ENCODE measurements around the gene ANKRD35.

The ANKRD35 gene

GRCh38 chr1:145886816-145887215 is 1.1 kb upstream of the ANKRD35 start:
- H3K9me3 ChIP-seq (ENCODE audit: control insufficient read depth, insufficient read depth, low read length), result no peaks in the 10 kb centered on the region
- peaks cover 10% of the 10 kb centered on the region; the same call in 1 of the 2 replicates for H3K4me1 ChIP-seq (ENCODE audit: insufficient read depth, low read length)
- no peaks in the 10 kb centered on the region for H3K36me3 ChIP-seq (ENCODE audit: insufficient read depth, low read length)
- H3K9ac ChIP-seq (ENCODE audit: low read depth, low read length), result no peak overlapping the region; the same call in 1 of the 2 replicates

GRCh38 chr1:145886390-145886789 is 724 bp upstream of the ANKRD35 start:
- H3K9ac ChIP-seq (ENCODE audit: low read depth, low read length), result peak overlapping the region; percentile 66; the same call in 1 of the 2 replicates

DNA sequence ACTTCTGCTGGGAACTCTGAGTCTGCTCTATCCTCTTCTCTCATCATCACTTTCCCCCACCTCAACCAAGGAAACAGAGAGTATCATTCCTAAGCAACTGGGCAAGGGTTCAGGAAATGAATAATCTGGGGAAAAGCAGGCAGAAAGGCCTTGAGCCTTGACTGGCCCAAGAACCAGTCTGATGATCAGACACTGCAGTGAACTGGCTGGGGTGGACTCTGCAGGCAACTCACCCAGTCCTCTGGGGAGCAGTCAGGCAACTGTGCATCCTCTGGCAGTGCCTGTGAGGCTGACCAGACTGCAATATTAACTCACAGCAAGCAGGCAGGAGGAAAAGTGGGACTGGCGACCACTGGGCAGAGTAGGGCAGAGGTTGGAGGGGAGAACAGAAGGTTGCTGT is 991 bp downstream of the ANKRD35 start:
- H3K9me3 ChIP-seq (ENCODE audit: control insufficient read depth, insufficient read depth, low read length), result no peaks in the 10 kb centered on the region
- H3K36me3 ChIP-seq (ENCODE audit: insufficient read depth, low read length), result no peaks in the 10 kb centered on the region
- H3K4me1 ChIP-seq (ENCODE audit: insufficient read depth, low read length), result no peaks in the 10 kb centered on the region; the same call in 1 of the 2 replicates
- no peak overlapping the region for H3K9ac ChIP-seq (ENCODE audit: low read depth, low read length)

More at GRCh38 chr1:145886390-145886789, 724 bp upstream of the ANKRD35 start:
- no peaks in the 10 kb centered on the region for H3K9me3 ChIP-seq (ENCODE audit: control insufficient read depth, insufficient read depth, low read length)
- no peaks in the 10 kb centered on the region for H3K36me3 ChIP-seq (ENCODE audit: insufficient read depth, low read length)
- H3K4me1 ChIP-seq (ENCODE audit: insufficient read depth, low read length), result peaks cover 7% of the 10 kb centered on the region; the same call in 1 of the 2 replicates

GRCh38 chr1:145879775-145880174 is 5.9 kb downstream of the ANKRD35 start:
- Histone ChIP-seq H3K9me3 (ENCODE audit: control insufficient read depth, insufficient read depth, low read length) (no peaks in the 10 kb centered on the region), H3K4me1 (ENCODE audit: insufficient read depth, low read length) (peaks cover 7% of the 10 kb centered on the region), H3K9ac (ENCODE audit: low read depth, low read length) (no peak overlapping the region), H3K36me3 (ENCODE audit: insufficient read depth, low read length) (no peaks in the 10 kb centered on the region)

- H3K4me1 ChIP-seq (ENCODE audit: insufficient read depth, low read length), result peaks cover 7% of the 10 kb centered on the region
- no peaks in the 10 kb centered on the region for H3K9me3 ChIP-seq (ENCODE audit: control insufficient read depth, insufficient read depth, low read length)
- H3K9ac ChIP-seq (ENCODE audit: low read depth, low read length), result no peak overlapping the region
- no peaks in the 10 kb centered on the region for H3K36me3 ChIP-seq (ENCODE audit: insufficient read depth, low read length)
Measured at GRCh38 chr1:145878724-145879123, 6.9 kb downstream of the ANKRD35 start.

DNA sequence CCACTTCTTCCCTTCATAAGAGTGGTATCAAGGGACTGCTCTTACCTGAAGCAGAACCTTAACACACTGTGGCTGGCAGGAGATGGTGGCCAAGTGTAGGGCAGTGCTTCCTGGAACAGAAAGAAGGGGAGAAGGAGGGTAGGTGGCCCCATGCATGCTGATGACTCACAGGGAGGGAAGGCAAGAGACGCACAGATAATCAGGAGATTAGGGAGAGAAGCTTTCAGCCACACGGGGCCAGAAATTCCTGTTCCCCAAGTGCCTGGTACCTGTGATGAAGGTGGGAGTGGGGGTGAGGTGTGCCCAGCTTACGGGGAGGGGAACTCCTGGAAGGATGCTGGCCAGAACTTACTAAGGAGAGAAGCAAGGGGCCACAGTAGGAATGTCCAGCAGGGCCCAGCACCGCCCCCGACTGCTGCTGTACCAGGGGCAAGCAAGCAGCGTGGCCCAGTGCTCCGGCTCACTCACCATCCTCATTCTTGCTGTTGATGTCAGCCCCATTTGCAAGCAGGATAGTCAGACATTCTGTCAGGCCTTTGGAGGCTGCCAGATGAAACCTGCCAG is 7.7 kb downstream of the ANKRD35 start:
- Histone ChIP-seq H3K9ac (ENCODE audit: low read depth, low read length) (no peak overlapping the region), H3K36me3 (ENCODE audit: insufficient read depth, low read length) (no peaks in the 10 kb centered on the region), H3K4me1 (ENCODE audit: insufficient read depth, low read length) (peaks cover 7% of the 10 kb centered on the region), H3K9me3 (ENCODE audit: control insufficient read depth, insufficient read depth, low read length) (no peaks in the 10 kb centered on the region)

DNA sequence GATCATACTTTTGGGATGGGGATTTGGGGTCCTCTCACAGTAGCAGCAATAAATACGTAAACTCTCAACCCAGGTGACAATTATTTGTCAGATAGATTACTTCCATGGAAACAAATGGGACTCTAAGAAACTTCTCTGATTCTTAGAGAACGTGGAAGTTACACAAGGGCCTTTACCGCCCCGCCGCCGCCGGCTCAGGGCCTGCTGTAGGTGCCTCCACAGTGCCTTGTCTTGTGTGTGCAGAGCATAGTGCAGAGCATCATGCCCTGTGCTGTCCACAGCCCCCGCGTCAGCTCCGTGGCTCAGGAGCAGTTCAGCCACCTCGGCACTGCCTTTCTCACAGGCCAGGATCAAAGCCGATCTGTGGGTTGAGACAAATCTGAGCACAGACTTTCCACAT is 11.0 kb downstream of the ANKRD35 start:
- Histone ChIP-seq H3K4me1 (ENCODE audit: insufficient read depth, low read length) (peaks cover 7% of the 10 kb centered on the region; the same call in 1 of the 2 replicates), H3K36me3 (ENCODE audit: insufficient read depth, low read length) (no peaks in the 10 kb centered on the region), H3K9me3 (ENCODE audit: control insufficient read depth, insufficient read depth, low read length) (no peaks in the 10 kb centered on the region), H3K9ac (ENCODE audit: low read depth, low read length) (no peak overlapping the region)

GRCh38 chr1:145871994-145872924 is 13.4 kb downstream of the ANKRD35 start:
- Histone ChIP-seq H3K36me3 (ENCODE audit: insufficient read depth, low read length) (no peaks in the 10 kb centered on the region), H3K9me3 (ENCODE audit: control insufficient read depth, insufficient read depth, low read length) (no peaks in the 10 kb centered on the region), H3K9ac (ENCODE audit: low read depth, low read length) (peak overlapping the region; percentile 52), H3K4me1 (ENCODE audit: insufficient read depth, low read length) (no peaks in the 10 kb centered on the region)

GRCh38 chr1:145868232-145868631 is 17.4 kb downstream of the ANKRD35 start:
- Histone ChIP-seq H3K36me3 (ENCODE audit: insufficient read depth, low read length) (no peaks in the 10 kb centered on the region), H3K4me1 (ENCODE audit: insufficient read depth, low read length) (no peaks in the 10 kb centered on the region), H3K9me3 (ENCODE audit: control insufficient read depth, insufficient read depth, low read length) (no peaks in the 10 kb centered on the region)

GRCh38 chr1:145863282-145864018 is 22.2 kb downstream of the ANKRD35 start:
- Histone ChIP-seq H3K9ac (ENCODE audit: low read depth, low read length) (no peak overlapping the region), H3K4me1 (ENCODE audit: insufficient read depth, low read length) (peaks cover 3% of the 10 kb centered on the region; the same call in 1 of the 2 replicates), H3K9me3 (ENCODE audit: control insufficient read depth, insufficient read depth, low read length) (no peaks in the 10 kb centered on the region), H3K36me3 (ENCODE audit: insufficient read depth, low read length) (no peaks in the 10 kb centered on the region)

More at GRCh38 chr1:145868232-145868631, 17.4 kb downstream of the ANKRD35 start:
- H3K9ac ChIP-seq (ENCODE audit: low read depth, low read length), result no peak overlapping the region

GRCh38 chr1:145859491-145860023 is 26.1 kb downstream of the ANKRD35 start:
- peak overlapping the region; percentile 66 for H3K9ac ChIP-seq (ENCODE audit: low read depth, low read length)
- peaks cover 3% of the 10 kb centered on the region; the same call in 1 of the 2 replicates for H3K36me3 ChIP-seq (ENCODE audit: insufficient read depth, low read length)
- H3K9me3 ChIP-seq (ENCODE audit: control insufficient read depth, insufficient read depth, low read length), result peaks cover 2% of the 10 kb centered on the region; the same call in 1 of the 2 replicates
- peaks cover 3% of the 10 kb centered on the region; the same call in 1 of the 2 replicates for H3K4me1 ChIP-seq (ENCODE audit: insufficient read depth, low read length)

- peaks cover 2% of the 10 kb centered on the region; the same call in 1 of the 2 replicates for H3K9me3 ChIP-seq (ENCODE audit: control insufficient read depth, insufficient read depth, low read length)
- peaks cover 3% of the 10 kb centered on the region; the same call in 1 of the 2 replicates for H3K36me3 ChIP-seq (ENCODE audit: insufficient read depth, low read length)
- peak within 1 kb of the TSS; percentile 66 for H3K9ac ChIP-seq (ENCODE audit: low read depth, low read length)
- H3K4me1 ChIP-seq (ENCODE audit: insufficient read depth, low read length), result peaks cover 3% of the 10 kb centered on the region; the same call in 1 of the 2 replicates
Measured at GRCh38 chr1:145858901-145859490, 26.7 kb downstream of the ANKRD35 start, which contains the start of gene PIAS3. Gene PIAS3, minus strand, starts transcription at chr1:145859081. Its CDS starts 91 bp downstream, at chr1:145858990.

GRCh38 chr1:145858238-145858900 is 27.3 kb downstream of the ANKRD35 start:
- peaks cover 2% of the 10 kb centered on the region; the same call in 1 of the 2 replicates for H3K9me3 ChIP-seq (ENCODE audit: control insufficient read depth, insufficient read depth, low read length)
- peaks cover 3% of the 10 kb centered on the region; the same call in 1 of the 2 replicates for H3K36me3 ChIP-seq (ENCODE audit: insufficient read depth, low read length)
- H3K9ac ChIP-seq (ENCODE audit: low read depth, low read length), result peak overlapping the region; percentile 66
- peaks cover 3% of the 10 kb centered on the region; the same call in 1 of the 2 replicates for H3K4me1 ChIP-seq (ENCODE audit: insufficient read depth, low read length)
